MM.1S (cell line): ENCODE results near the gene DPH6.

Experiments
- DNase-seq: peaks from one replicate; pipeline ENCODE4 v3.0.0-alpha.2; 2015
- H2AFZ ChIP-seq: fragments of 300-600 bp; sonication (generic); 2 replicates; pipeline ENCODE4 v1.6.0; 2016; ENCODE audit warnings: antibody characterized with exemption, low read length
- H3F3A ChIP-seq: fragments of 300-600 bp; sonication (generic); 2 replicates; pipeline ENCODE4 v1.6.1; 2016; ENCODE audit warnings: mild to moderate bottlenecking, antibody characterized with exemption, low read length, moderate library complexity, mixed read lengths; ENCODE audit not compliant: insufficient read depth
- H3K27ac ChIP-seq: fragments of 300-600 bp; sonication (generic); 2 replicates; pipeline ENCODE4 v1.5.1; 2016; ENCODE audit warnings: mild to moderate bottlenecking, low read length
- H3K27me3 ChIP-seq: fragments of 300-600 bp; sonication (generic); replicated peaks from 2 replicates; pipeline ENCODE4 v1.6.0; 2016; ENCODE audit warnings: low read length; ENCODE audit not compliant: insufficient read depth
- H3K36me3 ChIP-seq: fragments of 300-600 bp; sonication (generic); replicated peaks from 2 replicates; pipeline ENCODE4 v1.6.1; 2016; ENCODE audit warnings: mild to moderate bottlenecking, low read length, mixed read lengths; ENCODE audit not compliant: insufficient read depth
- H3K4me1 ChIP-seq: fragments of 300-600 bp; sonication (generic); 2 replicates; pipeline ENCODE4 v1.6.1; 2016; ENCODE audit warnings: low read length, mixed read lengths
- H3K4me2 ChIP-seq: fragments of 300-600 bp; sonication (generic); 2 replicates; pipeline ENCODE4 v1.6.0; 2016; ENCODE audit warnings: low read depth, low read length
- H3K4me3 ChIP-seq: fragments of 300-600 bp; sonication (generic); 2 replicates; pipeline ENCODE4 v1.5.1; 2016; ENCODE audit warnings: low read length, mixed read lengths
- H3K79me2 ChIP-seq: fragments of 300-600 bp; sonication (generic); 2 replicates; pipeline ENCODE4 v1.6.1; 2016; ENCODE audit warnings: mixed run types, low read length, mixed read lengths
- H3K9ac ChIP-seq: fragments of 300-600 bp; sonication (generic); 2 replicates; pipeline ENCODE4 v1.6.1; 2016; ENCODE audit warnings: low read length, mixed read lengths
- H3K9me2 ChIP-seq: fragments of 300-600 bp; sonication (generic); replicated peaks from 2 replicates; pipeline ENCODE4 v1.6.1; 2016; ENCODE audit warnings: mild to moderate bottlenecking, low read length, mixed read lengths; ENCODE audit not compliant: insufficient read depth
- H3K9me3 ChIP-seq: fragments of 300-600 bp; sonication (generic); replicated peaks from 2 replicates; pipeline ENCODE4 v1.6.1; 2016; ENCODE audit warnings: mild to moderate bottlenecking, low read length, mixed read lengths; ENCODE audit not compliant: insufficient read depth
- H4K20me1 ChIP-seq: fragments of 300-600 bp; sonication (generic); 2 replicates; pipeline ENCODE4 v1.6.1; 2016; ENCODE audit warnings: mild to moderate bottlenecking, low read length, moderate library complexity, mixed read lengths; ENCODE audit not compliant: insufficient read depth
- EZH2 ChIP-seq: fragments of 300-600 bp; sonication (generic); optimal IDR thresholded peaks from 2 replicates; pipeline ENCODE3; 2017; ENCODE audit warnings: low read depth, mild to moderate bottlenecking, antibody characterized with exemption, low read length, mixed read lengths
- EZH2phosphoT487 ChIP-seq: fragments of 300-600 bp; sonication (generic); IDR thresholded peaks from 2 replicates; pipeline ENCODE4 v1.6.1; 2018; ENCODE audit warnings: antibody characterized with exemption, low read length
- TF ChIP-seq, protein P1 (sequence below): fragments of 300-600 bp; sonication (generic); IDR thresholded peaks from 2 replicates; pipeline ENCODE4 v1.5.1; 2016; ENCODE audit warnings: antibody characterized with exemption, low read length, mixed read lengths

Gene DPH6

DNA sequence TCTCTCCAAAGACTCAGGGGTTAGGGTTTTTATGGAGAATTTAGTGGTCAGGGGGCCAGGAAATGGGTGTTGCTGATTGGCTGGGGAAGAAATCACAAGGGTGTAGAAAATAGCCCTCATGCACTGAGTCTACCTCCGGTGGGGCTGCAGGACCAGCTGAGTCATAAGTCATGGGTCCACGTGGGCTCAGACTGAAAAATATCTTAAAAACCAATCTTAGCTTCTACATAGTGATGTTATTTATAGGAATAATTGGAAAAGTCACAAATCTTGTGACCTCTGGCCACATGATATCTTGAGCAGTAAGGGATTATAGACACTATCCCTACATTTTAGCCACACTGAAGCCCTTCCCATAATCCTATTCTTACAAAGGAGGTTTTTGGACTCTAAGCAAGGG, 224.0 kb downstream of the DPH6 start:
- no peaks in the 10 kb centered on the region for H3K36me3 ChIP-seq
- H3K27ac ChIP-seq, result no peak overlapping the region
- H3K4me2 ChIP-seq, result no peak overlapping the region
- no peaks in the 10 kb centered on the region for H3F3A ChIP-seq
- no peaks in the 10 kb centered on the region for H3K9me2 ChIP-seq
- no peak overlapping the region for H2AFZ ChIP-seq
- H3K79me2 ChIP-seq, result no peaks in the 10 kb centered on the region
- DNase-seq, result no peak
- H3K4me3 ChIP-seq, result no peak overlapping the region
- H3K4me1 ChIP-seq, result no peaks in the 10 kb centered on the region
- H3K9ac ChIP-seq, result no peak overlapping the region
- H3K9me3 ChIP-seq, result no peaks in the 10 kb centered on the region
- H3K27me3 ChIP-seq, result no peaks in the 10 kb centered on the region
- TF ChIP-seq EZH2 (no peak), EZH2phosphoT487 (no peak)
- TF ChIP-seq, protein P1, sequence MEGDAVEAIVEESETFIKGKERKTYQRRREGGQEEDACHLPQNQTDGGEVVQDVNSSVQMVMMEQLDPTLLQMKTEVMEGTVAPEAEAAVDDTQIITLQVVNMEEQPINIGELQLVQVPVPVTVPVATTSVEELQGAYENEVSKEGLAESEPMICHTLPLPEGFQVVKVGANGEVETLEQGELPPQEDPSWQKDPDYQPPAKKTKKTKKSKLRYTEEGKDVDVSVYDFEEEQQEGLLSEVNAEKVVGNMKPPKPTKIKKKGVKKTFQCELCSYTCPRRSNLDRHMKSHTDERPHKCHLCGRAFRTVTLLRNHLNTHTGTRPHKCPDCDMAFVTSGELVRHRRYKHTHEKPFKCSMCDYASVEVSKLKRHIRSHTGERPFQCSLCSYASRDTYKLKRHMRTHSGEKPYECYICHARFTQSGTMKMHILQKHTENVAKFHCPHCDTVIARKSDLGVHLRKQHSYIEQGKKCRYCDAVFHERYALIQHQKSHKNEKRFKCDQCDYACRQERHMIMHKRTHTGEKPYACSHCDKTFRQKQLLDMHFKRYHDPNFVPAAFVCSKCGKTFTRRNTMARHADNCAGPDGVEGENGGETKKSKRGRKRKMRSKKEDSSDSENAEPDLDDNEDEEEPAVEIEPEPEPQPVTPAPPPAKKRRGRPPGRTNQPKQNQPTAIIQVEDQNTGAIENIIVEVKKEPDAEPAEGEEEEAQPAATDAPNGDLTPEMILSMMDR, result no peak
- H4K20me1 ChIP-seq, result no peaks in the 10 kb centered on the region

DNA sequence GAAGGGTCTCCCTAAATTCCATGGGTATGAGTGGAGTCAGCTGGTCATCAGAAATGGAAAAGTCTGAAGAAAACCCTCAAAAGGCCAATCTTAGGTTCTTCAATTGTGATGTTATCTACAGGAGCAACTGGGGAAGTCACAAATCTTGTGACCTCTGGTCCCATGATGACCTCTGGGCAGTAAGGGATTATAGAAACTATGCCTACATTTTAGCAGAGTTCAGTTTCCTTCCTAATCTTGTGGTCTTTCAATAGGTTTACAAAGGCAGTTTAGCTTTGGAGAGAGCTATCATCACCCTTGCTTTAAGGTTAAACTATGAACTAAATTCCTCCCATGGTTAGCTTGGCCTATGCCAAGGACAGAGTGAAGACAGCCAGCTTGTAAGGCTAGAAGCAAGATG, 225.1 kb downstream of the DPH6 start:
- Histone ChIP-seq H3K9me2 (no peaks in the 10 kb centered on the region), H3K27ac (no peak overlapping the region), H3K79me2 (no peaks in the 10 kb centered on the region), H3K9ac (no peak overlapping the region), H3F3A (no peaks in the 10 kb centered on the region), H3K4me1 (no peaks in the 10 kb centered on the region), H3K9me3 (no peaks in the 10 kb centered on the region), H3K36me3 (no peaks in the 10 kb centered on the region), H4K20me1 (no peaks in the 10 kb centered on the region), H2AFZ (no peak overlapping the region), H3K27me3 (no peaks in the 10 kb centered on the region), H3K4me3 (no peak overlapping the region), H3K4me2 (no peak overlapping the region)
- TF ChIP-seq EZH2phosphoT487, result no peak
- no peak for TF ChIP-seq EZH2
- TF ChIP-seq, protein P1, result no peak
- DNase-seq, result no peak
